Ascending aorta (tissue), 2 donors: ENCODE data around the gene NMT1. TPM values are rescaled to one million over a fixed set of nuclear protein-coding genes. Genes with fewer than 3 reads are reported as not detected.

Experiments
- DNase-seq, 2 donors: peaks; one replicate each; pipeline ENCODE4 v3.0.0-alpha.2; 2019; ENCODE audit warnings: low spot score in 2 of 2
- H3K27ac ChIP-seq, 2 donors: fragments of 200-600 bp; sonication (generic); one replicate each; pipeline ENCODE4 v1.5.1; 2016 to 2017; ENCODE audit warnings: mild to moderate bottlenecking in 1 of 2
- H3K27me3 ChIP-seq: fragments of 200-600 bp; sonication (generic); one replicate; pipeline ENCODE4 v1.5.1; 2017
- H3K36me3 ChIP-seq, 2 donors: fragments of 200-600 bp; sonication (generic); one replicate each; pipeline ENCODE4 v1.5.1; 2016
- H3K4me1 ChIP-seq, 2 donors: fragments of 200-600 bp; sonication (generic); one replicate each; pipeline ENCODE4 v1.5.1; 2016 to 2017; ENCODE audit warnings: mild to moderate bottlenecking in 1 of 2
- H3K4me3 ChIP-seq, 2 donors: fragments of 200-600 bp; sonication (generic); one replicate each; pipeline ENCODE4 v1.5.1; 2016 to 2017; ENCODE audit warnings: mild to moderate bottlenecking in 1 of 2
- H3K9me3 ChIP-seq, 2 donors: fragments of 200-600 bp; sonication (generic); one replicate each; pipeline ENCODE4 v1.5.1; 2016
- CTCF ChIP-seq, 3 experiments: fragments of 200-600 bp in 2 of 3; fragments of 450-650 bp in 1 of 3; sonication (generic) in 2 of 3; IDR thresholded peaks; one replicate each; pipeline ENCODE4 v1.5.1; 2016 to 2019; ENCODE audit warnings: antibody characterized with exemption in 3 of 3, mild to moderate bottlenecking in 1 of 3, moderate library complexity in 1 of 3
- intact Hi-C: fragments of 100-400 bp; cut with DNase I; formaldehyde crosslinking; loops from one replicate; pipeline ENCODE4 v1.15.1; 2023
- total RNA-seq: library from RNA; depleted of rRNA; stranded (reverse); fragments of >200 nt; gene quantifications from one replicate; pipeline ENCODE4 v1.1.0, GENCODE V29; 2016

NMT1 gene
- total RNA-seq, 1 donor from 2014 or later: 89.7 TPM

- Histone ChIP-seq H3K27ac (peak overlapping the region; percentile 90 to 94), H3K4me3 (peak overlapping the region; percentile 82 to 84), H3K9me3 (no peaks in the 10 kb centered on the region), H3K27me3 (no peaks in the 10 kb centered on the region), H3K36me3 (no peaks in the 10 kb centered on the region), H3K4me1 (peaks cover 11 to 41% of the 10 kb centered on the region in 2 donors)
- intact Hi-C loops: loop anchor here (2.0 kb wide), 1 partner anchor 72 kb away; the partner anchor contains the start of gene PLCD3
- no peak for DNase-seq
- no peak for TF ChIP-seq CTCF (IDR thresholded peaks at IDR 0.05)
Measured at GRCh38 chr17:45060382-45060796, 728 bp upstream of the NMT1 start.

- Histone ChIP-seq H3K36me3 (no peaks in the 10 kb centered on the region), H3K27me3 (no peaks in the 10 kb centered on the region), H3K9me3 (no peaks in the 10 kb centered on the region), H3K27ac (peak overlapping the region; percentile 90 to 94), H3K4me3 (peak overlapping the region; percentile 82 to 84), H3K4me1 (peaks cover 11 to 41% of the 10 kb centered on the region in 2 donors)
- intact Hi-C loops: loop anchor here (1.0 to 2.0 kb wide), 3 partner anchors 10 to 71 kb away; partner anchors contain the start of genes DCAKD and PLCD3
- no peak for DNase-seq
- TF ChIP-seq CTCF (IDR thresholded peaks at IDR 0.05): no peak
Measured at GRCh38 chr17:45061606-45062205, 589 bp downstream of the NMT1 start.

- Histone ChIP-seq H3K27ac (no peak overlapping the region), H3K4me1 (peaks cover 11 to 44% of the 10 kb centered on the region in 2 donors)
Measured at GRCh38 chr17:45063198-45063597, 2.1 kb downstream of the NMT1 start.

GRCh38 chr17:45067637-45068036, 6.5 kb downstream of the NMT1 start:
- H3K27ac ChIP-seq: no peak overlapping the region

More at GRCh38 chr17:45063198-45063597, 2.1 kb downstream of the NMT1 start:
- H3K36me3 ChIP-seq: peaks cover 2 to 4% of the 10 kb centered on the region in 2 donors
- no peak for TF ChIP-seq CTCF (IDR thresholded peaks at IDR 0.05)
- H3K4me3 ChIP-seq: peak overlapping the region in 1 of 2 donors; percentile 84
- no peaks in the 10 kb centered on the region for H3K9me3 ChIP-seq
- DNase-seq: no peak
- intact Hi-C loops: no loop called here
- no peaks in the 10 kb centered on the region for H3K27me3 ChIP-seq

GRCh38 chr17:45070001-45070400, 8.9 kb downstream of the NMT1 start:
- no peaks in the 10 kb centered on the region for H3K27me3 ChIP-seq
- DNase-seq: no peak
- peaks cover 0 to 6% of the 10 kb centered on the region in 2 donors for H3K4me1 ChIP-seq
- no peak for TF ChIP-seq CTCF (IDR thresholded peaks at IDR 0.05)
- H3K27ac ChIP-seq: no peak overlapping the region
- H3K9me3 ChIP-seq: no peaks in the 10 kb centered on the region
- H3K36me3 ChIP-seq: peaks cover 26 to 31% of the 10 kb centered on the region in 2 donors
- no peak overlapping the region for H3K4me3 ChIP-seq
- intact Hi-C loops: no loop called here

More at GRCh38 chr17:45067637-45068036, 6.5 kb downstream of the NMT1 start:
- Histone ChIP-seq H3K4me1 (peaks cover 0 to 20% of the 10 kb centered on the region in 2 donors), H3K36me3 (peaks cover 16 to 18% of the 10 kb centered on the region in 2 donors), H3K27me3 (no peaks in the 10 kb centered on the region), H3K9me3 (no peaks in the 10 kb centered on the region), H3K4me3 (no peak overlapping the region)
- intact Hi-C loops: no loop called here
- no peak for TF ChIP-seq CTCF (IDR thresholded peaks at IDR 0.05)
- DNase-seq: no peak
